Measurements from ENCODE around the gene AUTS2.

GRCh38 chr7:70479153-70480021 is 881.1 kb downstream of the AUTS2 start:
- TF ChIP-seq, protein P1, sequence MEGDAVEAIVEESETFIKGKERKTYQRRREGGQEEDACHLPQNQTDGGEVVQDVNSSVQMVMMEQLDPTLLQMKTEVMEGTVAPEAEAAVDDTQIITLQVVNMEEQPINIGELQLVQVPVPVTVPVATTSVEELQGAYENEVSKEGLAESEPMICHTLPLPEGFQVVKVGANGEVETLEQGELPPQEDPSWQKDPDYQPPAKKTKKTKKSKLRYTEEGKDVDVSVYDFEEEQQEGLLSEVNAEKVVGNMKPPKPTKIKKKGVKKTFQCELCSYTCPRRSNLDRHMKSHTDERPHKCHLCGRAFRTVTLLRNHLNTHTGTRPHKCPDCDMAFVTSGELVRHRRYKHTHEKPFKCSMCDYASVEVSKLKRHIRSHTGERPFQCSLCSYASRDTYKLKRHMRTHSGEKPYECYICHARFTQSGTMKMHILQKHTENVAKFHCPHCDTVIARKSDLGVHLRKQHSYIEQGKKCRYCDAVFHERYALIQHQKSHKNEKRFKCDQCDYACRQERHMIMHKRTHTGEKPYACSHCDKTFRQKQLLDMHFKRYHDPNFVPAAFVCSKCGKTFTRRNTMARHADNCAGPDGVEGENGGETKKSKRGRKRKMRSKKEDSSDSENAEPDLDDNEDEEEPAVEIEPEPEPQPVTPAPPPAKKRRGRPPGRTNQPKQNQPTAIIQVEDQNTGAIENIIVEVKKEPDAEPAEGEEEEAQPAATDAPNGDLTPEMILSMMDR (IDR thresholded peaks at IDR 0.05; ENCODE audit: low read length) = no peak
- no peak for TF ChIP-seq EZH2 (IDR thresholded peaks at IDR 0.05; ENCODE audit: borderline replicate concordance, low read length)

Data from OCI-LY1 (cell line).